GM13976 (cell line): Measurements from ENCODE around the gene FAM193B.
A peak's percentile ranks its signal among the peaks of the same experiment; 100 is the strongest.

Experiments used
- DNase-seq: peaks from one replicate; pipeline ENCODE4 v3.0.0; 2012; ENCODE audit warnings: low spot score
- CTCF ChIP-seq: IDR thresholded peaks from 2 replicates; pipeline ENCODE4 v1.5.1; 2012; ENCODE audit warnings: borderline replicate concordance, mild to moderate bottlenecking; ENCODE audit not compliant: insufficient read depth; ENCODE audit errors: extremely low read depth, missing control alignments, control extremely low read depth
- in situ Hi-C: fragments of 300-500 bp; cut with MboI; formaldehyde crosslinking; loops from one replicate; pipeline ENCODE4 v1.12.0; 2022; ENCODE audit warnings: low sequenced_read_pairs, mixed read lengths, inconsistent platforms; ENCODE audit not compliant: unreplicated experiment

FAM193B gene

GRCh38 chr5:177519463-177520235, 34.7 kb downstream of the FAM193B start:
- in situ Hi-C loops: no loop called here
- DNase-seq: no peak
- no peak for TF ChIP-seq CTCF

- in situ Hi-C loops: no loop called here
- TF ChIP-seq CTCF: no peak
- DNase-seq: peak; percentile 99
Measured at GRCh38 chr5:177516601-177517568, 37.5 kb downstream of the FAM193B start, which contains the start of gene DDX41. Gene DDX41 (minus strand): TSS chr5:177516961. CDS start chr5:177516945, 16 bp downstream.

GRCh38 chr5:177515580-177515979, 38.8 kb downstream of the FAM193B start:
- TF ChIP-seq CTCF: no peak
- in situ Hi-C loops: no loop called here
- DNase-seq: no peak

- in situ Hi-C loops: no loop called here
- DNase-seq: no peak
- TF ChIP-seq CTCF: no peak
Measured at GRCh38 chr5:177514541-177514940, 39.8 kb downstream of the FAM193B start.

GRCh38 chr5:177513500-177513899, 40.9 kb downstream of the FAM193B start:
- no peak for TF ChIP-seq CTCF
- in situ Hi-C loops: no loop called here
- no peak for DNase-seq

- in situ Hi-C loops: no loop called here
- no peak for TF ChIP-seq CTCF
- DNase-seq: no peak
Measured at GRCh38 chr5:177512736-177513380, 41.5 kb downstream of the FAM193B start.
